Testis (tissue), 3 donors: ENCODE results near the gene TENM4. TPM values are rescaled to one million over a fixed set of nuclear protein-coding genes. Genes with fewer than 3 reads are reported as not detected.

Experiments used
- DNase-seq: peaks from one replicate; pipeline ENCODE4 v3.0.0-alpha.2; 2019
- H3K27ac ChIP-seq, 2 donors: fragments of 200-600 bp; sonication (generic); one replicate each; pipeline ENCODE4 v1.5.1; 2019
- H3K27me3 ChIP-seq: fragments of 200-600 bp; sonication (generic); one replicate; pipeline ENCODE4 v1.5.1; 2019
- H3K36me3 ChIP-seq: fragments of 200-600 bp; sonication (generic); one replicate; pipeline ENCODE4 v1.5.1; 2017; ENCODE audit warnings: low read depth; ENCODE audit errors: missing control alignments
- H3K4me1 ChIP-seq: fragments of 200-600 bp; sonication (generic); one replicate; pipeline ENCODE4 v1.5.1; 2019
- H3K4me3 ChIP-seq, 2 donors: fragments of 200-600 bp; sonication (generic); one replicate each; pipeline ENCODE4 v1.5.1; 2017 to 2019
- H3K9me3 ChIP-seq: fragments of 200-600 bp; sonication (generic); one replicate; pipeline ENCODE4 v1.5.1; 2017
- CTCF ChIP-seq, 3 experiments: fragments of 450-650 bp in 2 of 3; fragments of 200-600 bp in 1 of 3; sonication (generic) in 1 of 3; IDR thresholded peaks; one replicate each; pipeline ENCODE4 v1.5.1; 2016 to 2019; ENCODE audit warnings: antibody characterized with exemption in 3 of 3, mild to moderate bottlenecking in 2 of 3, moderate library complexity in 1 of 3
- POLR2A ChIP-seq: fragments of 450-650 bp; IDR thresholded peaks from one replicate; pipeline ENCODE4 v1.6.1; 2017; ENCODE audit warnings: antibody characterized with exemption, mild to moderate bottlenecking, moderate library complexity
- WGBS, 2 donors: methylation state at CpG; one replicate each; pipeline ENCODE4 v1.1.5; 2018; 5-methylcytosine and 5-hydroxymethylcytosine counted together
- intact Hi-C: fragments of 100-400 bp; cut with DNase I; formaldehyde crosslinking; loops from one replicate; pipeline ENCODE4 v1.15.1; 2023; ENCODE audit warnings: low total_unique reads
- polyA plus RNA-seq: library from polyadenylated mRNA; stranded (reverse); fragments of 350-450 nt; fragmentation: Illumina TruSeq; extraction: RNeasy Lipid Tissue Mini Kit (QIAGEN cat#74804); gene quantifications from one replicate; pipeline ENCODE4 v1.2.3, GENCODE V29; 2014; ENCODE audit warnings: low read depth, low replicate concordance; ENCODE audit not compliant: insufficient read depth
- total RNA-seq, 2 donors: library from RNA; depleted of rRNA; stranded (reverse); fragments of >200 nt; gene quantifications; one replicate each; pipeline ENCODE4 v1.2.3, GENCODE V29; 2016

The TENM4 gene
- total and polyA plus RNA-seq, 3 donors from 2014 or later = 10.6 to 17.9 (median 11.4) TPM

GRCh38 chr11:78762105-78762504 lies 678.7 kb downstream of the TENM4 start:
- TF ChIP-seq POLR2A = no peak
- H3K27ac ChIP-seq = no peak overlapping the region
- no peaks in the 10 kb centered on the region for H3K36me3 ChIP-seq
- no peak overlapping the region for H3K4me3 ChIP-seq
- no peak for DNase-seq
- intact Hi-C loops = no loop called here
- H3K27me3 ChIP-seq = no peaks in the 10 kb centered on the region
- H3K9me3 ChIP-seq = no peaks in the 10 kb centered on the region
- WGBS, 2 donors = 91 to 93% methylated on average over 3 of the region's 3 CpGs
- peaks cover 4% of the 10 kb centered on the region for H3K4me1 ChIP-seq

DNA sequence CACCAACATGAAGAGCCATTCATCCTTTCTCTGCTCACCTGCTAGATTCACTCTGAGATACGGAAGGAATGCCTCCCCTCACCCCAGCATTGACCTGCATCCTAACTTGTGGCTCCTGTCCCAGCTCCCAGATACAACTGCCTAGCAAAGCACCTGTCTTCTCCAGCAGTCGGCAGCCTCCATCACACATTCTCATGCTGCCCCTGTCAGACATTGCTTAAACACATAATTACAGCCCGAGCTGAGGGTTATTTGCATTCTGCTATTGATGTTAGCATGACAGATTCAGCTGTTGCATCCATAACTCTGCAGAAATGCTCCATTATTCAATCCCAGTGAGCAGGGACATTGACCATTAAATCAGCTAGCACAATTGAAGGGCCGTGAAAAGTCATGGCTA lies 681.8 kb downstream of the TENM4 start:
- 82 to 88% methylated on average over 4 of the region's 4 CpGs for WGBS, 2 donors
- H3K4me3 ChIP-seq = no peak overlapping the region

DNA sequence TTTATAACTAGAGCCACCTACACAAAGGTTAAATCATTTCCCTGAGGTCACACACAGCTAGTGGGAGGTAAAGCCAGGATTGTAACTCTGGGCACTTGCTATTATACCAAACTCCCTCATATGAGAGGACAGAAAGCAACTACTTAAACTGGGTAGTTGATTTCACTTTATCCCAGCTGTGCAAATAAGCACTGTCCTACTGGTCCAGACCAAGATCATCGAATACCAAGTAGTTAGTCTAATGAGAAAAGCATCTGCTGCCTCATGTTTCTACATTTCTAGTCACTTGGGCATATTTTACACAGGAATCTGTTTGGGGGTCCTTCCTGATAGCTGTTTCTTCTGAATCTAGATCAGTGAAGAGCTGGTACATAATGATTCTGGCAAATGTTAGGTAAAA lies 687.5 kb downstream of the TENM4 start:
- Histone ChIP-seq H3K27ac (no peak overlapping the region), H3K9me3 (no peaks in the 10 kb centered on the region), H3K27me3 (no peaks in the 10 kb centered on the region), H3K36me3 (no peaks in the 10 kb centered on the region), H3K4me3 (no peak overlapping the region), H3K4me1 (no peaks in the 10 kb centered on the region)
- intact Hi-C loops = no loop called here
- no peak for TF ChIP-seq CTCF (IDR thresholded peaks at IDR 0.05)
- TF ChIP-seq POLR2A = no peak
- DNase-seq = no peak
- WGBS, 2 donors = 56 to 68% methylated on average over 1 of the region's 1 CpG

More for the DNA sequence above, 681.8 kb downstream of the TENM4 start:
- no peak for TF ChIP-seq CTCF (IDR thresholded peaks at IDR 0.05)
- no peak for TF ChIP-seq POLR2A
- intact Hi-C loops = no loop called here
- no peak overlapping the region for H3K27ac ChIP-seq
- DNase-seq = no peak
- H3K27me3 ChIP-seq = no peaks in the 10 kb centered on the region
- no peaks in the 10 kb centered on the region for H3K9me3 ChIP-seq
- no peaks in the 10 kb centered on the region for H3K4me1 ChIP-seq
- H3K36me3 ChIP-seq = no peaks in the 10 kb centered on the region

- no peak for DNase-seq
- intact Hi-C loops = no loop called here
- 70 to 86% methylated on average over 2 of the region's 2 CpGs for WGBS, 2 donors
These were observed 688.3 kb downstream of the TENM4 start for GRCh38 chr11:78752494-78752893.

GRCh38 chr11:78748918-78749690 lies 691.7 kb downstream of the TENM4 start:
- H3K27me3 ChIP-seq = no peaks in the 10 kb centered on the region
- H3K4me1 ChIP-seq = no peaks in the 10 kb centered on the region
- H3K4me3 ChIP-seq = no peak overlapping the region
- no peak overlapping the region for H3K27ac ChIP-seq
- TF ChIP-seq CTCF (IDR thresholded peaks at IDR 0.05) (no peak), POLR2A (no peak)
- no peaks in the 10 kb centered on the region for H3K9me3 ChIP-seq
- H3K36me3 ChIP-seq = no peaks in the 10 kb centered on the region
- WGBS, 2 donors = 89 to 90% methylated on average over 7 of the region's 7 CpGs
- intact Hi-C loops = no loop called here
- no peak for DNase-seq

More at GRCh38 chr11:78752494-78752893, 688.3 kb downstream of the TENM4 start:
- no peaks in the 10 kb centered on the region for H3K36me3 ChIP-seq
- H3K27ac ChIP-seq = no peak overlapping the region
- no peak for TF ChIP-seq POLR2A
- no peak for TF ChIP-seq CTCF (IDR thresholded peaks at IDR 0.05)
- H3K27me3 ChIP-seq = no peaks in the 10 kb centered on the region
- no peaks in the 10 kb centered on the region for H3K4me1 ChIP-seq
- no peak overlapping the region for H3K4me3 ChIP-seq
- H3K9me3 ChIP-seq = no peaks in the 10 kb centered on the region
